Astrocyte (in vitro differentiated cells and primary cell): ENCODE data around the gene PLA2G4D.

ENCODE experiments used
- EZH2 ChIP-seq: IDR thresholded peaks from 2 replicates; pipeline ENCODE4 v1.6.1; 2012; ENCODE audit warnings: mild to moderate bottlenecking, low read length, inconsistent platforms; ENCODE audit not compliant: insufficient read depth
- TF ChIP-seq, protein P1 (sequence below): IDR thresholded peaks from 2 replicates; pipeline ENCODE4 v1.5.1; 2011; ENCODE audit warnings: low read depth, mild to moderate bottlenecking, inconsistent platforms, low read length, moderate library complexity; ENCODE audit not compliant: insufficient read depth

DNA sequence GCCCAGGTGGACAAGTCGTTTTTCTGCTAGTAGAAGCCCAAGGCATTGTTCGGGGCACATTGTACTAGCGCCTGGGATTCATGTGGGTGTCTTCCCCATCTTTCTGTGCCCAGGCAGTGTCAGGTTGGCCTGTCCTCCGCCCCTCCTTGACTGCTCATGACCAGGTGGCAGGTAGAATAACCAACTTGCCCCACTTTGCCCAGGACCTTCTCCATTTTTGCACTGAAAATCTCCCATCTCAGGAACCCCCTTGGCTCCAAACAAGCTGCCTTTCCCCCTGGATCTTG, 33.9 kb downstream of the PLA2G4D start:
- TF ChIP-seq, protein P1, sequence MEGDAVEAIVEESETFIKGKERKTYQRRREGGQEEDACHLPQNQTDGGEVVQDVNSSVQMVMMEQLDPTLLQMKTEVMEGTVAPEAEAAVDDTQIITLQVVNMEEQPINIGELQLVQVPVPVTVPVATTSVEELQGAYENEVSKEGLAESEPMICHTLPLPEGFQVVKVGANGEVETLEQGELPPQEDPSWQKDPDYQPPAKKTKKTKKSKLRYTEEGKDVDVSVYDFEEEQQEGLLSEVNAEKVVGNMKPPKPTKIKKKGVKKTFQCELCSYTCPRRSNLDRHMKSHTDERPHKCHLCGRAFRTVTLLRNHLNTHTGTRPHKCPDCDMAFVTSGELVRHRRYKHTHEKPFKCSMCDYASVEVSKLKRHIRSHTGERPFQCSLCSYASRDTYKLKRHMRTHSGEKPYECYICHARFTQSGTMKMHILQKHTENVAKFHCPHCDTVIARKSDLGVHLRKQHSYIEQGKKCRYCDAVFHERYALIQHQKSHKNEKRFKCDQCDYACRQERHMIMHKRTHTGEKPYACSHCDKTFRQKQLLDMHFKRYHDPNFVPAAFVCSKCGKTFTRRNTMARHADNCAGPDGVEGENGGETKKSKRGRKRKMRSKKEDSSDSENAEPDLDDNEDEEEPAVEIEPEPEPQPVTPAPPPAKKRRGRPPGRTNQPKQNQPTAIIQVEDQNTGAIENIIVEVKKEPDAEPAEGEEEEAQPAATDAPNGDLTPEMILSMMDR, result no peak
- no peak for TF ChIP-seq EZH2
